Common myeloid progenitor, CD34-positive (primary cell): ENCODE data around the gene TGM6.

Source experiments
- CTCF ChIA-PET: fragments of 350-600 bp; sonication (Branson Sonifier 250); formaldehyde crosslinking; loops from one replicate; lab custom pipeline; 2021; ENCODE audit warnings: antibody characterized with exemption; lab: Charles Lee
- POLR2A ChIA-PET: fragments of 350-600 bp; sonication (Branson Sonifier 250); formaldehyde crosslinking; loops from one replicate; lab custom pipeline; 2021; ENCODE audit warnings: antibody characterized with exemption; lab: Charles Lee
- DNase-seq, 3 donors: peaks; one replicate each; pipeline versions ENCODE4 v3.0.0 to v3.0.0-alpha.2; 2013
- H3K27ac ChIP-seq, 2 experiments: 1 replicate in 1 of 2; 2 replicates in 1 of 2; pipeline ENCODE4 v1.7.0; 2013; ENCODE audit warnings: inconsistent platforms in 2 of 2, low read length in 2 of 2, mild to moderate bottlenecking in 2 of 2, low read depth in 1 of 2, moderate library complexity in 1 of 2; ENCODE audit not compliant: severe bottlenecking in 2 of 2, insufficient read depth in 1 of 2, poor library complexity in 1 of 2
- H3K27me3 ChIP-seq, 5 experiments: replicated peaks in 2 of 5; 1 replicate in 3 of 5; 2 replicates in 2 of 5; pipeline versions ENCODE4 v1.6.1 to v1.7.0; 2013; ENCODE audit warnings: low read length in 4 of 5, mild to moderate bottlenecking in 2 of 5, moderate library complexity in 2 of 5, inconsistent platforms in 1 of 5; ENCODE audit not compliant: insufficient read depth in 5 of 5, control insufficient read depth in 4 of 5
- H3K36me3 ChIP-seq, 4 experiments: 1 replicate in 2 of 4; 2 replicates in 2 of 4; pipeline versions ENCODE4 v1.6.1 to v1.7.0; 2013; ENCODE audit warnings: low read length in 3 of 4, control low read depth in 1 of 4, mild to moderate bottlenecking in 1 of 4; ENCODE audit not compliant: control insufficient read depth in 4 of 4, insufficient read depth in 4 of 4
- H3K4me1 ChIP-seq, 4 experiments: 1 replicate in 3 of 4; 2 replicates in 1 of 4; pipeline versions ENCODE4 v1.6.1 to v1.7.1; 2013; ENCODE audit warnings: low read length in 3 of 4, mild to moderate bottlenecking in 3 of 4, control low read depth in 1 of 4, inconsistent platforms in 1 of 4, moderate library complexity in 1 of 4; ENCODE audit not compliant: control insufficient read depth in 4 of 4, insufficient read depth in 4 of 4; ENCODE audit errors: control extremely low read depth in 1 of 4
- H3K4me3 ChIP-seq, 7 experiments: 1 replicate in 4 of 7; 2 replicates in 3 of 7; pipeline versions ENCODE4 v1.5.1 to v1.7.0; 2013; ENCODE audit warnings: mild to moderate bottlenecking in 7 of 7, low read length in 6 of 7, moderate library complexity in 6 of 7, inconsistent platforms in 2 of 7, low read depth in 2 of 7, control low read depth in 1 of 7; ENCODE audit not compliant: insufficient read depth in 4 of 7, control insufficient read depth in 1 of 7; ENCODE audit errors: extremely low read depth in 1 of 7
- H3K9me3 ChIP-seq, 5 experiments: 1 replicate in 4 of 5; 2 replicates in 1 of 5; pipeline versions ENCODE4 v1.6.1 to v1.7.1; 2013; ENCODE audit warnings: low read length in 4 of 5, mild to moderate bottlenecking in 2 of 5, inconsistent platforms in 1 of 5, low read depth in 1 of 5, moderate library complexity in 1 of 5; ENCODE audit not compliant: control insufficient read depth in 4 of 5, insufficient read depth in 2 of 5; ENCODE audit errors: control extremely low read depth in 1 of 5
- WGBS: methylation state at CpG from one replicate; pipeline ENCODE4 v1.1.5; 2013; ENCODE audit not compliant: insufficient coverage; 5-methylcytosine and 5-hydroxymethylcytosine counted together

TGM6 gene

GRCh38 chr20:2361035-2361593, 19.6 kb upstream of the TGM6 start:
- peaks cover 0 to 39% (median 4%) of the 10 kb centered on the region in 5 experiments for H3K27me3 ChIP-seq

GRCh38 chr20:2363187-2363586, 17.5 kb upstream of the TGM6 start:
- Histone ChIP-seq H3K27ac (no peak overlapping the region), H3K27me3 (peaks cover under 1 to 43% (median 5%) of the 10 kb centered on the region in 5 experiments), H3K4me3 (no peak overlapping the region), H3K4me1 (no peaks in the 10 kb centered on the region), H3K9me3 (peaks cover 2 to 19% (median 7%) of the 10 kb centered on the region in 5 experiments), H3K36me3 (no peaks in the 10 kb centered on the region)
- no CpG with 5 or more reads among the region's 2 CpGs for WGBS
- no peak for DNase-seq
- POLR2A ChIA-PET = no interaction called here
- CTCF ChIA-PET = interaction anchor here (1.0 to 1.5 kb wide), 3 partner anchors 15 to 156 kb away, joined by 3 read pairs; no protein-coding TSS in a partner anchor

More at GRCh38 chr20:2361035-2361593, 19.6 kb upstream of the TGM6 start:
- ChIA-PET CTCF (no interaction called here), POLR2A (no interaction called here)
- Histone ChIP-seq H3K9me3 (peaks cover 2 to 19% (median 7%) of the 10 kb centered on the region in 5 experiments), H3K27ac (no peak overlapping the region), H3K4me3 (no peak overlapping the region), H3K4me1 (no peaks in the 10 kb centered on the region), H3K36me3 (no peaks in the 10 kb centered on the region)
- no peak for DNase-seq

- CTCF ChIA-PET = interaction anchor here (1.0 to 1.5 kb wide), 2 partner anchors 15 to 157 kb away, joined by 3 read pairs; no protein-coding TSS in a partner anchor
- no CpG with 5 or more reads among the region's 1 CpG for WGBS
Measured at GRCh38 chr20:2363587-2363986, 17.1 kb upstream of the TGM6 start.

GRCh38 chr20:2364044-2364443, 16.7 kb upstream of the TGM6 start:
- Histone ChIP-seq H3K4me3 (no peak overlapping the region), H3K4me1 (no peaks in the 10 kb centered on the region), H3K9me3 (peaks cover 4 to 25% (median 7%) of the 10 kb centered on the region in 5 experiments), H3K27me3 (peaks cover 5 to 51% (median 8%) of the 10 kb centered on the region in 5 experiments), H3K27ac (no peak overlapping the region), H3K36me3 (no peaks in the 10 kb centered on the region)
- DNase-seq = no peak
- ChIA-PET POLR2A (no interaction called here), CTCF (interaction anchor here (1.0 to 1.5 kb wide), 2 partner anchors 16 to 157 kb away, joined by 3 read pairs; no protein-coding TSS in a partner anchor)
- WGBS = no CpG with 5 or more reads among the region's 4 CpGs

More at GRCh38 chr20:2363587-2363986, 17.1 kb upstream of the TGM6 start:
- H3K9me3 ChIP-seq = peaks cover 3 to 21% (median 7%) of the 10 kb centered on the region in 5 experiments
- no peak overlapping the region for H3K27ac ChIP-seq
- H3K4me1 ChIP-seq = no peaks in the 10 kb centered on the region
- POLR2A ChIA-PET = no interaction called here
- no peak for DNase-seq
- H3K36me3 ChIP-seq = no peaks in the 10 kb centered on the region
- H3K27me3 ChIP-seq = peaks cover 4 to 47% (median 5%) of the 10 kb centered on the region in 5 experiments
- H3K4me3 ChIP-seq = no peak overlapping the region

GRCh38 chr20:2365091-2365490, 15.6 kb upstream of the TGM6 start:
- Histone ChIP-seq H3K4me3 (no peak overlapping the region), H3K9me3 (peaks cover 4 to 26% (median 8%) of the 10 kb centered on the region in 5 experiments), H3K36me3 (no peaks in the 10 kb centered on the region), H3K27me3 (peaks cover 5 to 61% (median 8%) of the 10 kb centered on the region in 5 experiments), H3K4me1 (no peaks in the 10 kb centered on the region), H3K27ac (no peak overlapping the region)
- no peak for DNase-seq
- ChIA-PET CTCF (no interaction called here), POLR2A (no interaction called here)
- WGBS = 91% methylated on average over 1 of the region's 2 CpGs

GRCh38 chr20:2365666-2366065, 15.0 kb upstream of the TGM6 start:
- Histone ChIP-seq H3K27ac (no peak overlapping the region), H3K4me3 (no peak overlapping the region), H3K9me3 (peaks cover 4 to 23% (median 10%) of the 10 kb centered on the region in 5 experiments), H3K36me3 (no peaks in the 10 kb centered on the region), H3K27me3 (peaks cover 5 to 66% (median 8%) of the 10 kb centered on the region in 5 experiments), H3K4me1 (no peaks in the 10 kb centered on the region)
- DNase-seq = no peak
- WGBS = 89% methylated on average over 1 of the region's 3 CpGs
- ChIA-PET CTCF (no interaction called here), POLR2A (no interaction called here)

GRCh38 chr20:2368621-2369020, 12.1 kb upstream of the TGM6 start:
- Histone ChIP-seq H3K27ac (no peak overlapping the region), H3K27me3 (peaks cover 13 to 86% (median 24%) of the 10 kb centered on the region in 5 experiments), H3K36me3 (no peaks in the 10 kb centered on the region), H3K4me3 (no peak overlapping the region), H3K9me3 (peaks cover 0 to 11% (median 5%) of the 10 kb centered on the region in 5 experiments), H3K4me1 (no peaks in the 10 kb centered on the region)
- CTCF ChIA-PET = interaction anchor here (0.9 to 1.3 kb wide), 3 partner anchors 11 to 162 kb away, joined by 3 to 4 read pairs (median 3); no protein-coding TSS in a partner anchor
- POLR2A ChIA-PET = no interaction called here
- 56% methylated on average over 1 of the region's 1 CpG for WGBS
- DNase-seq = no peak
